ENCODE measurements around the gene SLC15A3. TPM values are rescaled to one million over a fixed set of nuclear protein-coding genes. Genes with fewer than 3 reads are reported as not detected.

Gene SLC15A3
- total and polyA plus RNA-seq, 10 donors = 62.9 to 139 (median 115) TPM

- H3K9me3 ChIP-seq = no peaks in the 10 kb centered on the region
- H3K4me3 ChIP-seq = peak overlapping the region in 1 of 8 donors; percentile 2
- H3K4me1 ChIP-seq = peaks cover 0 to 68% (median 31%) of the 10 kb centered on the region in 6 donors
- H3K27me3 ChIP-seq (replicated peaks in 1 of 7) = no peaks in the 10 kb centered on the region
- WGBS, 5 donors = 66 to 77% (median 69%) methylated on average over 6 of the region's 6 CpGs
- no peak for DNase-seq
- peak overlapping the region in 3 of 8 donors; percentile 45 to 69 (median 53) for H3K27ac ChIP-seq
- intact Hi-C loops (cut with DNase I; ENCODE audit: low total_unique reads) = no loop called here
- peaks cover 3 to 100% (median 66%) of the 10 kb centered on the region in 6 donors for H3K36me3 ChIP-seq
- TF ChIP-seq POLR2A (IDR thresholded peaks at IDR 0.05) (no peak), POLR2AphosphoS5 (IDR thresholded peaks at IDR 0.05) (peak in 1 of 3 donors; percentile 6)
Measured at GRCh38 chr11:60941371-60942119, 10.4 kb downstream of the SLC15A3 start.

- no peak for DNase-seq
- Histone ChIP-seq H3K36me3 (peaks cover 3 to 92% (median 62%) of the 10 kb centered on the region in 6 donors), H3K4me1 (peaks cover 0 to 53% (median 24%) of the 10 kb centered on the region in 6 donors), H3K27ac (no peak overlapping the region), H3K4me3 (no peak overlapping the region), H3K27me3 (replicated peaks in 1 of 7) (no peaks in the 10 kb centered on the region), H3K9me3 (no peaks in the 10 kb centered on the region)
- 64 to 83% (median 72%) methylated on average over 2 of the region's 2 CpGs for WGBS, 5 donors
- intact Hi-C loops (cut with DNase I; ENCODE audit: low total_unique reads) = no loop called here
- TF ChIP-seq CTCF (IDR thresholded peaks at IDR 0.05 in 8 of 11, conservative IDR thresholded peaks at IDR 0.05 in 3 of 11) (no peak), POLR2A (IDR thresholded peaks at IDR 0.05) (no peak), POLR2AphosphoS5 (IDR thresholded peaks at IDR 0.05) (no peak)
Measured at GRCh38 chr11:60939855-60940254, 12.1 kb downstream of the SLC15A3 start.

- TF ChIP-seq CTCF (IDR thresholded peaks at IDR 0.05 in 8 of 11, conservative IDR thresholded peaks at IDR 0.05 in 3 of 11) = no peak
- peak in 1 of 3 donors; percentile 16 for TF ChIP-seq POLR2AphosphoS5 (IDR thresholded peaks at IDR 0.05)
- no peak for TF ChIP-seq POLR2A (IDR thresholded peaks at IDR 0.05)
- Histone ChIP-seq H3K27ac (no peak overlapping the region), H3K9me3 (no peaks in the 10 kb centered on the region), H3K27me3 (replicated peaks in 1 of 7) (no peaks in the 10 kb centered on the region), H3K4me3 (no peak overlapping the region), H3K36me3 (peaks cover 3 to 86% (median 62%) of the 10 kb centered on the region in 6 donors), H3K4me1 (peaks cover 0 to 53% (median 26%) of the 10 kb centered on the region in 6 donors)
- WGBS, 5 donors = 90 to 100% (median 96%) methylated on average over 6 to 7 of the region's 7 CpGs
- intact Hi-C loops (cut with DNase I; ENCODE audit: low total_unique reads) = no loop called here
- no peak for DNase-seq
Measured at GRCh38 chr11:60939301-60939700, 12.7 kb downstream of the SLC15A3 start.

GRCh38 chr11:60938500-60938899, 13.5 kb downstream of the SLC15A3 start:
- Histone ChIP-seq H3K36me3 (peaks cover 3 to 78% (median 58%) of the 10 kb centered on the region in 6 donors), H3K9me3 (no peaks in the 10 kb centered on the region), H3K27ac (no peak overlapping the region), H3K4me1 (peaks cover 0 to 58% (median 26%) of the 10 kb centered on the region in 6 donors), H3K27me3 (replicated peaks in 1 of 7) (no peaks in the 10 kb centered on the region), H3K4me3 (no peak overlapping the region)
- intact Hi-C loops (cut with DNase I; ENCODE audit: low total_unique reads) = no loop called here
- no peak for DNase-seq
- 92 to 96% (median 93%) methylated on average over 9 of the region's 9 CpGs for WGBS, 5 donors
- no peak for TF ChIP-seq POLR2AphosphoS5 (IDR thresholded peaks at IDR 0.05)
- no peak for TF ChIP-seq POLR2A (IDR thresholded peaks at IDR 0.05)
- no peak for TF ChIP-seq CTCF (IDR thresholded peaks at IDR 0.05 in 8 of 11, conservative IDR thresholded peaks at IDR 0.05 in 3 of 11)
